HG02642 (cell line): ENCODE results near the gene MAPKAP1.

Experiments used
- ATAC-seq: cut with Tn5 transposase; IDR thresholded peaks from one replicate; pipeline ENCODE4 v1.9.1; 2021; ENCODE audit warnings: mild to moderate bottlenecking; ENCODE audit not compliant: unreplicated experiment, poor library complexity

MAPKAP1 gene

DNA sequence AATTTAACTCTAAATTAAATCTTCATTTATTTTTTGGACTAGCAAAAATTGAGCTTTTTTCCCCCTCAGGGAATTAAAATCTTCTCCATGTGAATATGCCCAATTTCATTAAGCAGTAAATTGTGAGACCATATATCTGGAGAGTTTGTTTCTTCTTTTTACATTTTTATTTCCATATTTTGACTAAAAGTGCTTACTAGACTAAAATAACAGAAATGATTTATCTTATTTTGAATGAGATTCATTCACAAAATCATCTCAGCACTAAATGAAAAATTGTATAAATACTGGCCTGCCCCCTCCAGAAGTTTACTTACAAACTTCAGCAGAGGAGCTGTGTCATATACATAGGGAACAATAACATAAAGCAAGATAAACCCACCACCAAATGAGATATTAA lies 26.6 kb downstream of the MAPKAP1 start:
- ATAC-seq: no peak

DNA sequence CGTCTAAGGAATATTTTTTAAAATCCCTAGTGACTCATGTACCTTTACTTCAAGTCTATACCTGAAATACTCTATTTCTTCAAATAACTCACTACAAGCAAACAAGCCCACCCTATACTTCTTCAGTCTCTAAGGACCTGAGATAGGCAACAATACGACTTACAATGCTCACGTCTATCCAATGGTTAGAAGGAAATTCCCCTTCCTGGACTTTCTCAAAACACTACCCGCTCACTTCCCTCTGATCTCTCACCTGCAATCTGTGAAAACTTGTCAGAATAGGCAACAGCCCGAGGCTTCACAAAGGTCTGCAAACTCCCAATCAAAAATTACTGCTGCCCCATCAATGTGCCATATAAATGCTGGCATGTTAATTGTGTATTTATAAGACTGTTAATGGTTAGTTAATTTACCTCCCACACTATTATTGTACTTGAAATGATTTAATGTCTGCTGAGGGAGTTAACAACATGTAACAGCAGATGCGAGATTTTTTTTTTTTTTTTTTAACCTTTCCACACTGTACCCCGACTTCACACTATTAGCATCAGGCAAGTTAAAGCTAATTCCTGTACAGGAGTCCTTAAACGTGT lies 27.3 kb downstream of the MAPKAP1 start:
- no peak for ATAC-seq

GRCh38 chr9:125674981-125675973 lies 31.7 kb downstream of the MAPKAP1 start:
- no peak for ATAC-seq

DNA sequence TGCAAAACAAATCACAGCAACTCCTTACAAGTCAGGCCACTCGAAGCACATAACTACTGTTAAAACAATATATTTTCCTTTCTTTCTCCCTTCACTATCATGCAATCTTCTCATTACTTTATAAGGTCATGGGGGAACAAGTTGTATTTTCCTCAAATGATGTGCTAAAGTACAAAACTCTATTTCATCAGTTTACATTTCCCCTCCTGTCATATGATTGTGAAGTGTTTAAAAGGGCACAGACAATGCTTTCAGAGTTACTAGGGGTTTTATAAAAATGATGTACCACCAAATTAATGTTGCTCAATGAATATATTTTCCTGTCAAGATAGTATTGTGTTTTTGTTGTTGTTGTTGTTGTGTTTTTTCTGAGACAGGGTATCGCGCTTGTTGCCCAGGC lies 34.1 kb downstream of the MAPKAP1 start:
- no peak for ATAC-seq

- ATAC-seq: no peak
These were observed 43.9 kb downstream of the MAPKAP1 start for GRCh38 chr9:125663127-125663526.

DNA sequence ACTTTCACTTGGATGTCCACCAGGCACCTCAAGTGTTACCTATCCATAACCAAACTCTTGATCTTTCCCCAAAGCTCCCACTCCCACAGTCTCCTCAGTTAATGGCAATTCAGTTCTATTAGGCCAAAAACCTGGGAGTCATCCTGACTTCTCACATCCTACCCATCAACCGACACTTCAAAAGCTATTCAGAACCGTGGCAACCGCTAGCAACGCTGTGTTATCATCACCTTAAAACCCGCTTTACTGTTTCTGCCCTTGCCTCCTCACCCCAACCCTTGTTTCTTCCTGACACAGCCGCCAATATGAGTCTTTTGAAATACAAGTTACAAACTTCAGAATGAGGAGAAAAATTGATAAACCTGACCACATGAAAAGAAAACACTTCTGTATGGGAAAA lies 46.5 kb downstream of the MAPKAP1 start:
- ATAC-seq: no peak

GRCh38 chr9:125659954-125660353 lies 47.1 kb downstream of the MAPKAP1 start:
- no peak for ATAC-seq

- ATAC-seq: no peak
These were observed 47.7 kb downstream of the MAPKAP1 start for GRCh38 chr9:125659201-125659840.

- no peak for ATAC-seq
These were observed 50.4 kb downstream of the MAPKAP1 start for GRCh38 chr9:125656560-125656959.

DNA sequence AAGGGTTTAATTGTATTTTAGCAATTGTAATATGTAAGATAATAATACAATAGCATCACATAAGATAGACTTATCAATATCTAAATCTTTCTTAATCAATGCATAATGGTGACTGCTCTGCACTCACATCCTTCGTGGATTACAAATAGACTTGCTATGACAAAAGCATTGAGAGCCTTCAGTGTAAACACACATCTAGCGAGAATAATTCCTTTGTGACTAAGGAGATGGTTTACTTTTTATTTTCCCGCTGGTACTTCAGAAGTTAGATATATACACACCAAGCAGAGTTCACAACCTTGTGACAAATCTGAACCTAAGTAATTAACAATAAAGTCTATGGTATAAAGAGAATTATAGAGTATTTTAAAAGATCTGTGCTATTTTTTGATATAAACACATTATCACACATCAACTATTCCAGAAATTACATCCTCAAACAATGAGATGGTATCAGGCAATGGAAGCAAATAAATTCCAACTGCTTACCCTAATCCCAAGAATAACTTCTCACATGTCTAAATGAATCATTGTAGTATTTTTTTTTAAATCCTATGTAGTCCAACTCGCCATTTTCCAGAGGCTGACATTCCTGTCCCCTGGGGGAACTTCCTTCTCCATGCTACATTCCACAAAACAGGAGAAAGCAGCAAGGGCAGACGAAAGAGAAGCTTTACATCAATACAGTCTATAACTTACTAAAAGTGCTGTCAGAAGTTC lies 51.2 kb downstream of the MAPKAP1 start:
- ATAC-seq: no peak

- no peak for ATAC-seq
These were observed 51.9 kb downstream of the MAPKAP1 start for GRCh38 chr9:125655066-125655633.

DNA sequence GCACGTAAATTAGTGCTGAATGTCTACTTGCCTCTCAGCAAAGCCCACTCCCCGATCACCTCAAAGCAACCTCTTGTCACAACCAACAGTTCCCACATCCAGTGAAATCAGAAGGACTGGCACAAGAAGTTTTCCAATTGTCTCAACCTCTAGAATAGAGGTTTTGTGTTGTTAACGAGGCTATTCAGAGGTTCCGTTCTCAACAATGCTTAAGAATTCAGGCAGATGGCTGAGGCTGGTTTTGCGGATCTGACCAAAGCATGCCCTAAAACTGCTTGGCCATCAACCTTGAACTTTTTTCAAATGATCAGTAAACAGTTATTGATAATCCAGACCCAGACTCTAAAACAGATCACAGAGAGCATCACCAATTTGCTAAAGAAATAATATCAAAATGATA lies 52.9 kb downstream of the MAPKAP1 start:
- ATAC-seq: no peak

DNA sequence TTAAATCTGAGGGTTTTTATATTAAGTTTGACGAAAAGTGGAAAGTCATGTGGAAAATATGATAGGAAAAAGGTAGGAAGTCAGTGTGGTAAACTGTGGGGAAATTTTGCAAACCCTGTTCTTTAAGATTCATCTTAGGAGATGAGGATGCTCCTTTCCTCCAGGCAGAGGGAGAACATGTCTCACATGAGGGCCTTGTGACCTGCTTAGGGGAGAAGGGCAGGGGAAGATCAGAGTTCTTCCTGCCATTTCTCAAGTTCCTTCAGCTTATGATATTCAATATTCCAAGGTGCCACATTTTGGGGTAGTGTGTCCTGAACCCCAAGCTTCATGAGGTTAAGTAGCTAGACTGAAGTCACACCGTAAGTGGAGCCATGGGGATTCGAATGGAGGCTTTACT lies 53.7 kb downstream of the MAPKAP1 start:
- ATAC-seq: no peak

GRCh38 chr9:125652759-125653158 lies 54.2 kb downstream of the MAPKAP1 start:
- no peak for ATAC-seq

DNA sequence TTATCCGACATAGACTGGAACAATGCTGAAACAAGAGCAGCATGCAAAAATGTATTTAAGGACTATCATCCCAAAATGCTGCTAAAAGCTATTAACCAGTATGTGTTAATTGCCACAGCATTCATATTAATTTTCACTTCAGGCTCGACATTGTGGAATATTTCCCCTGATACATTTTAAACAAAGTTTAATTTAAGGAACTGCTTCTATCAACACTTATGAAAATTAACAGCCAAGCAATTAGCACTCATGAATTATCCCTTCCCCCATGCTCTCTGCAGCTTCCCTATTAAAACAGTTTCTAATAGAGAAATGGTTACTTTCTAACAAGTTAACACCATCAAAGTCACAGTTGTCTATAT lies 54.8 kb downstream of the MAPKAP1 start:
- ATAC-seq: no peak

- ATAC-seq: no peak
These were observed 55.3 kb downstream of the MAPKAP1 start for GRCh38 chr9:125651576-125652232.

DNA sequence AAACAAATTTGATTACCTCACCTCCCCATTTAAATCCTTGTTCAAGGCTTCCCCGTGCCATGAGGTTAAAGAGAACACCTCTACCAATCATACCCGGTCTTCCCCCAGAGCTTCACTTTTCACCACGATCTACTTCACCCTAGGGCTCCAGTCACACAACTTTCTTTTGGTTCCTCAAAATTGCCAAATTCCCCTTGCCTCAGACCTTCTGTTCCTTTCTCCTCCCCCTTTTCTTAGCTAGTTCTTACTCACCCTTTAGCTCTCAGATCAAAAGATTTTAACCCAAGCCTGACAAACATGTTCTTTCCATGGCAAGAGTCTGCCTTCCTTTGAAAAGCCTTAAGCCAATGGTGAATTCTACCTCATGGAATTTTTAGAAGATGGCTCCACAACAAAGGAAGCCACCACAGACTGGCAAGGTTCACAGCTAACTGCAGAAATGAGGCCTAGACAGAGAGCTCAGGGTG lies 56.7 kb downstream of the MAPKAP1 start:
- ATAC-seq: peak; percentile 70

DNA sequence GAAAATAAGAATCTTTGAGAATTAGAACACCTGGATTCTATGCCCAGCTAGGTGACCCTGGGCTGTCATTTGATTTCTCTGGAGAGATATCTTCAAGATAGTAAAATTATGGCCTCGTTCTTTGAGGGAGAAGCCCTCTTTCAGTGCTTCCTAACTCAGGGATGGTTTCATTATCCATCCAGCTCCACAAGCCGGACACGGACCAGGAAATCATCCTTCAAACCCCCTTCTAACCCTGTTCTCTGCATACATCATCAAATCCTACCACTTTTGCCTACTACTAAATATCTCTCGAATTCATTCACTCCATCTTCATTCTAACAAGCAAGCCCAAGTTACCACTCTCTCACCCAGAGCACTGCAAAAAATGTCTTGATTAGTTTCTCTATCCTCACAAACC lies 57.2 kb downstream of the MAPKAP1 start:
- no peak for ATAC-seq

GRCh38 chr9:125649315-125649714 lies 57.7 kb downstream of the MAPKAP1 start:
- no peak for ATAC-seq

- ATAC-seq: no peak
These were observed 58.7 kb downstream of the MAPKAP1 start for GRCh38 chr9:125648294-125648693.
